DOHH2 (cell line): Measurements from ENCODE around the gene CRB3.
"Not testable (repeated sequence)": the region's sequence is repeated elsewhere in the genome, so short reads cannot be mapped to it uniquely, and the experiment has no call there.

Experiments used
- H3F3A ChIP-seq: fragments of 200-600 bp; sonication (generic), shearing (Covaris generic); 2 replicates; pipeline ENCODE4 v1.6.0; 2016; ENCODE audit warnings: antibody characterized with exemption, mild to moderate bottlenecking; ENCODE audit not compliant: control insufficient read depth, insufficient read depth
- H3K27ac ChIP-seq: fragments of 200-600 bp; sonication (generic); 2 replicates; pipeline ENCODE4 v1.5.1; 2014; ENCODE audit warnings: low read depth, mild to moderate bottlenecking, low read length, moderate library complexity
- H3K27me3 ChIP-seq: fragments of 200-600 bp; sonication (generic); 2 replicates; pipeline ENCODE4 v1.6.1; 2014; ENCODE audit warnings: mild to moderate bottlenecking, low read length, mixed read lengths; ENCODE audit not compliant: control insufficient read depth
- H3K36me3 ChIP-seq: fragments of 200-600 bp; sonication (generic); 2 replicates; pipeline ENCODE4 v1.6.1; 2014; ENCODE audit warnings: mild to moderate bottlenecking, low read length, moderate library complexity, mixed read lengths; ENCODE audit not compliant: control insufficient read depth
- H3K4me1 ChIP-seq: fragments of 200-600 bp; sonication (generic); 2 replicates; pipeline ENCODE4 v1.6.1; 2014; ENCODE audit warnings: mild to moderate bottlenecking, low read length, mixed read lengths; ENCODE audit not compliant: control insufficient read depth
- H3K4me2 ChIP-seq: fragments of 200-600 bp; sonication (generic); 2 replicates; pipeline ENCODE4 v1.6.0; 2014; ENCODE audit warnings: mild to moderate bottlenecking, low read length, moderate library complexity
- H3K4me3 ChIP-seq: fragments of 200-600 bp; sonication (generic); 2 replicates; pipeline ENCODE4 v1.5.1; 2014; ENCODE audit warnings: mild to moderate bottlenecking, low read length, mixed read lengths
- H3K79me2 ChIP-seq: fragments of 200-600 bp; sonication (generic); 2 replicates; pipeline ENCODE4 v1.6.1; 2014; ENCODE audit warnings: mild to moderate bottlenecking, low read length, mixed read lengths; ENCODE audit not compliant: control insufficient read depth
- H3K9me2 ChIP-seq: fragments of 200-600 bp; sonication (generic); replicated peaks from 2 replicates; pipeline ENCODE4 v1.6.1; 2014; ENCODE audit warnings: mild to moderate bottlenecking, low read length, mixed read lengths; ENCODE audit not compliant: control insufficient read depth
- H3K9me3 ChIP-seq: fragments of 200-600 bp; sonication (generic); 2 replicates; pipeline ENCODE4 v1.6.1; 2014; ENCODE audit warnings: antibody characterized with exemption, low read length, mixed read lengths; ENCODE audit not compliant: control insufficient read depth, insufficient read depth
- H4K20me1 ChIP-seq: fragments of 200-600 bp; sonication (generic); 2 replicates; pipeline ENCODE4 v1.6.0; 2014; ENCODE audit warnings: low read depth, mild to moderate bottlenecking, antibody characterized with exemption, low read length, moderate library complexity; ENCODE audit not compliant: control insufficient read depth, insufficient read depth
- CTCF ChIP-seq: fragments of 200-600 bp; sonication (generic); IDR thresholded peaks from one replicate; pipeline ENCODE4 v1.5.1; 2014; ENCODE audit warnings: antibody characterized with exemption, mild to moderate bottlenecking, low read depth, low read length; ENCODE audit not compliant: poor library complexity, severe bottlenecking
- EZH2phosphoT487 ChIP-seq: fragments of 200-600 bp; sonication (generic); IDR thresholded peaks from 2 replicates; pipeline ENCODE4 v1.6.1; 2017; ENCODE audit warnings: borderline replicate concordance, mild to moderate bottlenecking, antibody characterized with exemption, low read length, moderate library complexity, mixed read lengths

CRB3 gene

GRCh38 chr19:6427131-6427530 is 36.9 kb upstream of the CRB3 start:
- Histone ChIP-seq H3K36me3 (peaks cover 22% of the 10 kb centered on the region), H3K27me3 (no peaks in the 10 kb centered on the region), H3K27ac (no peak overlapping the region), H4K20me1 (peaks cover 19% of the 10 kb centered on the region), H3K4me3 (no peak overlapping the region), H3K9me3 (peaks cover 6% of the 10 kb centered on the region; the same call in 1 of the 2 replicates), H3K79me2 (peaks cover 47% of the 10 kb centered on the region), H3F3A (0 out of 2 replicates have a peak, but pooled peaks cover 5% of the 10 kb centered on the region), H3K4me2 (no peak overlapping the region), H3K9me2 (no peaks in the 10 kb centered on the region), H3K4me1 (peaks cover 40% of the 10 kb centered on the region)
- TF ChIP-seq EZH2phosphoT487 (no peak), CTCF (no peak)

GRCh38 chr19:6428692-6429418 is 35.2 kb upstream of the CRB3 start:
- not testable (repeated sequence) for H3K27ac ChIP-seq
- H3K4me3 ChIP-seq, result peak overlapping the region; percentile 63

GRCh38 chr19:6429419-6430221 is 34.5 kb upstream of the CRB3 start:
- Histone ChIP-seq H3K27me3 (no peaks in the 10 kb centered on the region), H3K36me3 (peaks cover 3% of the 10 kb centered on the region), H3K9me3 (peaks cover 6% of the 10 kb centered on the region; the same call in 1 of the 2 replicates), H3K79me2 (peaks cover 25% of the 10 kb centered on the region), H3K4me3 (peak overlapping the region; percentile 63), H3K9me2 (no peaks in the 10 kb centered on the region), H3K4me2 (peak overlapping the region; percentile 72), H4K20me1 (no peaks in the 10 kb centered on the region), H3K4me1 (peaks cover 26% of the 10 kb centered on the region), H3K27ac (no peak overlapping the region), H3F3A (0 out of 2 replicates have a peak, but pooled peaks cover 5% of the 10 kb centered on the region)
- TF ChIP-seq EZH2phosphoT487, result no peak
- no peak for TF ChIP-seq CTCF

More at GRCh38 chr19:6428692-6429418, 35.2 kb upstream of the CRB3 start:
- H3K36me3 ChIP-seq, H3K9me3 ChIP-seq, H3K9me2 ChIP-seq, H4K20me1 ChIP-seq, H3F3A ChIP-seq, H3K27me3 ChIP-seq: not testable (repeated sequence)
- Histone ChIP-seq H3K79me2 (peaks cover 30% of the 10 kb centered on the region), H3K4me2 (peak overlapping the region; percentile 72; the same call in 1 of the 2 replicates), H3K4me1 (peaks cover 26% of the 10 kb centered on the region)

GRCh38 chr19:6431891-6432290 is 32.2 kb upstream of the CRB3 start:
- H3K27ac ChIP-seq, result no peak overlapping the region
- no peaks in the 10 kb centered on the region for H3K9me3 ChIP-seq
- H3K4me2 ChIP-seq, result peak overlapping the region; percentile 21; the same call in 1 of the 2 replicates
- H3K79me2 ChIP-seq, result peaks cover 18% of the 10 kb centered on the region
- H4K20me1 ChIP-seq, result no peaks in the 10 kb centered on the region
- no peaks in the 10 kb centered on the region for H3K9me2 ChIP-seq
- H3K27me3 ChIP-seq, result no peaks in the 10 kb centered on the region
- H3F3A ChIP-seq, result 0 out of 2 replicates have a peak, but pooled peaks cover 5% of the 10 kb centered on the region
- TF ChIP-seq CTCF (no peak), EZH2phosphoT487 (no peak)
- H3K4me1 ChIP-seq, result peaks cover 16% of the 10 kb centered on the region
- no peaks in the 10 kb centered on the region for H3K36me3 ChIP-seq
- H3K4me3 ChIP-seq, result no peak overlapping the region
